ENCODE data around the gene RNASEL.

RNASEL gene

DNA sequence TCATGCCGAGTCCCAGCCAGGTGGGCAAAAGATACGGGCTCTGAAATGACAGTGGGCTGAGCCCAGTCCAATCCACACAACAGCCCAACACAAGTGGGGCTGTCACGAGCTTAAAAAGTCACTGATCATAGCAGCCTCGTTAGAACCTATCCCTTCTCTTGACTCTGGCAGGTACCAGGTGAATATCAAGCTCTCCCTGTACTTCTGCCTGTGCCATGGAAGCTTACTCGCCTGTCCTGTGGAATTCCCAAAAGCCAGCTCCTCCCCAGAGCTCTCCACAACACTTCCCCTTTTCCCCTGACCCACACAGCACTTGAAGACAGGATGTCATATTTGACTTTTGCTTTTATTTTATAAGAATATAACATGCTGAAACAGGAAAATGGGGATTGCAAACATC is 9.2 kb upstream of the RNASEL start:
- DNase-seq = no peak

DNA sequence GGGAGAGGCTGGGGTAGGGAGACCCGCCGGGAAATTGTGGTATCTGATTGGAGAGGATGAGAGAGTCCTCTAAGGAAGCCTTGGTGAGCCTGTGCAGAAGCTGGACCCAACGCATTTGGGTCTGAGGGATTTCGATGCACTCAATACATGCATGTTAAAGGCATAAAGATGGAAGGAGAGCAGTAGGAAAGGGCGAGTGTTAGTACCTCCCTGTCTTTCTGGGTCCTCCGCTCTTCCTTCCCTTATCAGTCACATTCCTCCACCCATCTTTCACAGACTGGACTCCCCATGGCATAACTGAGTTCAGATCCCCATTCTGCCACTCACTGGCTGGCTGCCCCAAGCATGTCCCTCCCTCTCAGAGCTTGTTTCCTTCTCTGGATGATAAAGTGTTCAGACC is 7.9 kb upstream of the RNASEL start:
- DNase-seq = no peak

DNA sequence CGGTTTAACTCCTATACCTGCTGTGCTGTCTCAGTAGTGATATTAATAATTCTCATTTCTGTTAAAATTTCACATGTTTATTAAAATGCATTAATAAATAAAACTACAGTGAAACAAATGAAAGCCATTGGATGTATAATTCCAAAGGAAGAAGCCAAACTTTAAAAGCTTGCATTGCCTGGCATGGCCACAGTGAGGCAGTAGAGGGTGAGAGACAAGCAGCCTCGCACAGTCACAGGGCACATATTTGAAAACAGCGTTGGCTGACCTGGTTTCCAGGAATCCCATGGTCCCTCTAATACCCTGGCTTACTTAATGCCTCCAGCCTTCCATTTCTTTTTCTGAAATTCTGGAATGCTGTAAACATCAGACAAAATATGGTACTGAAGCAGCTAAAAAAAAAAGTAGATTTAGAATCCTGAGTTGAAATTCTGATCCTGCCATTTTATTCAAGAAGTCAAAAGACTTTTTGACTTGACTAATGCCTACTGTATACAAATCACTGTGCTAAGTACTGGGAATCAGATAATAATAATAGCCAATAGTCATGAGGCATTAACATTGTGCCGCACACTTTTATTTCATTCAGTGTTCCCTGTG is 6.7 kb upstream of the RNASEL start:
- peak; percentile 12 for DNase-seq

DNA sequence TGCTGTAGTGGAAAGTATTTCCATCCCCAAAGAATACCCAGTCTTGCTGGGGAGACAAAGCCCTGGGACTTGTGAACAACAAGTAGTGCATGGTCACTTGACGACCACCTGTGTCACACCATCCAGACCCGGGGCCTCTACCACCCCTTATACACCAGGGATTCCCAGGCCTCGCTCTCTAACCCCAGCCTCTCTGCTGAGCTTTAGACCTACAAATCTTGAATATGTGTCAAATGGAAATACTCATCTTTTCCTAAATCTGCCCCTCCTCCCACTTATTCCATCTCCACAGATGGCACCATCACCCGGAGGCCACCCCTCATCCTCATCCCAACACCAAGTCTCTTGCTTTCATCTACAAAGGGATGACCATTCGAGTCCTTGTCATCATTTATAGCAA is 875 bp upstream of the RNASEL start:
- no peak for DNase-seq

DNA sequence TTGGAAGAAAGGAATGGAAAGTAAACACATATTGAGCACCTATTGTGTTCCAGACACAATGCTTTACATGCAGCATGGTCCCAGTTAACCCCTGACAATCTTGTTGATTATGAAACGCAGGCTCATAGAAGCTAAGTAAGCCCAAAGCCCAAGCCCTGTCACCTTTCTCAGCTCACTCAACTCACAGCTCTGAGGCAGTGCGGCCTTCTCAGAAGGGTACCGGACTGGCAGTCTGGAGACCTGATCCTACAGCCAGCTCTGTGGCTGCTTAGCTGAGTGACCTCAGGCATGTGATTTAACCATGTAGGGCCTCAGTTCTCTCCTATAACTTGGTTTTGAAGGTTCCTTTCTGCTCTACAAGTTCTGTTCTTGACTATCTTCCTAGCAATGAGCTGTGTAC is 464 bp upstream of the RNASEL start:
- no peak for DNase-seq

DNA sequence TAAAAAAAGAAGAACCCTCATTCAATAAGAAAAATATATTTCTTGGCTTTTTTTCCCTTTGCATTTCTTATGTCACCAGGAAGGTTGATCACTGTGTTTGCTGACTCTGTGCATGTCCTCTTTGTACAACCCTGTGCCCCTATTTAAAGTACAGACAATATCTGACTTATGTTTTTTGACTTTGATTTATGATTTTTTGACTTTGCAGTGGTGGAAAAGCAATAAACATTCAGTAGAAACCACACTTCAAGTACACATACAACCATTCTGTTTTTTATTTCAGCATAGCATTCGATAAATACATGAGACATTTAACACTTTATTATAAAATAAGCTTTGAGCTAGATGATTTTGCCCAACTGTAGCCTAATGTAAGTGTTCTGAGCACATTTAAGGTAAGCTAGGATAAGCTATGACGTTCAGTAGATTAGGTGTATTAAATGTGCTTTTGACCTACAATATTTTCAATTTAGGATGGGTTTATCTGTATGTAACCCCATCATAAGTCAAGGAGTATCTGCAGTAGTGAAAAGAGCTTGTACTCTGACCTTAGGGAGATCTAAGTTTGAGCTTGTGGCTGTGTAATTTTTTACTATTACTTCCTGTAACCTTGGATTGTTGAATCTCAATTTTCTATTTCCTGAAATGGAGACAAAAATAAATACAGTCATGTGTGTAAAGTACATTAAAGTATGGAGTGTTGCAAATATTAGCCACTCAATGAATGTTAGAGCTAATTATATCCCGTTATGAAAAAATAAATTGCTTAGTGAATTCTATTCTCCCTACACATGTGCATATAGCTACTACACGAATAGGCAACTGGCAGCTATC is 1.2 kb downstream of the RNASEL start:
- no peak for DNase-seq

DNA sequence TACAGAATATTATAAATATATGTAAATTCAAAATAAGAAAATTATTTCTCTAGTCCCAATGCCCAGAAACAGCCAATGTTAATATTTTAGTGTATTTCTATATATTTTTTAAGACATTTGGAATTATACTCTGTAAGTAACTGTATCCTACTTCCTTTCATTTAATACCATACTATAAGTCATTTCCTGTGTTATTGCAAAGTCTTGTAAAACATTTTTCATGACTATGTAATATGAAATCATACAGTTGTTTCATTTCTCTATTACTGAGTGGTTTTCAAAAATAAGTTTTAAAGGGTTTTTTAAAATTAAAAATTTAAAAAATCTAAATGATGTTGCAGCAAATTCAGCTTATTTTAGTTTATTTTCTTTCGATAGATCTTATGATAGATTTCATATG is 2.0 kb downstream of the RNASEL start:
- DNase-seq = no peak

DNA sequence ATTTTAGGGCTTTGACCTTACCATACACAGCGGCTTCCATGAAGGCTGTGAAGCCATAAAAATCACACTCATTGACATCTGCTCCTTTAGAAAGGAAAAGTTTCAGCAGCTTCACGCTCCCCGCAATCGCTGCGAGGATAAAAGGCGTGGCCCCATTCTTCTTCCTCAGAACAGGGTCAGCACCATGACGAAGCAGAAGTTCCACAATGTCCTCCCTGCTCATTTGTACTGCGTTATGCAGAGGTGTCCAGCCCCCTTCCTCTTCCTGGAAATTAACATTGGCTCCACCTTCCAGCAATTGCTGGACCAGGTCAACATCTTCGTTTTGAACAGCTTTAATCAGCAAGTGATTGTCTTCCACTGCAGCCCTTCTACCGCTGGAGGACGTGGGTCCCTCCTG is 2.7 kb downstream of the RNASEL start:
- no peak for DNase-seq

DNA sequence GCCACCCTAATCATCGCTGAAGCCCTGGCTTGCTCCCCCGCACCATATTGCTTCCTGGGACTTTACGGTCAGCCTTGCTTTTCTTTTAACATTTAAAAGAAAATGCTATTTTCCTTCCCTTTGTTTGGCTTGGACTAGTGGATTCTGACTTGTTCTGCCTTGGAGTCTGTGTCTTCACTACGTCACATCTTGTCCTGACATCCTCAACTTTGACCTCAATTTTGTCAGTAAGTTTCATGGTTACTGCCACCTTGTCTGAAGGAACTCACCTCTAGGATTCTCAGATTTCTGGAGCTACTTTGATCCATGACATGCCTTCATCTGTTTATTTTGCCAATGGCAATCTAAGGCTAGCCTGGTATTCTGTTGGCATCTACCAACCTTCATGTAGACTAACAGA is 4.3 kb downstream of the RNASEL start:
- no peak for DNase-seq

DNA sequence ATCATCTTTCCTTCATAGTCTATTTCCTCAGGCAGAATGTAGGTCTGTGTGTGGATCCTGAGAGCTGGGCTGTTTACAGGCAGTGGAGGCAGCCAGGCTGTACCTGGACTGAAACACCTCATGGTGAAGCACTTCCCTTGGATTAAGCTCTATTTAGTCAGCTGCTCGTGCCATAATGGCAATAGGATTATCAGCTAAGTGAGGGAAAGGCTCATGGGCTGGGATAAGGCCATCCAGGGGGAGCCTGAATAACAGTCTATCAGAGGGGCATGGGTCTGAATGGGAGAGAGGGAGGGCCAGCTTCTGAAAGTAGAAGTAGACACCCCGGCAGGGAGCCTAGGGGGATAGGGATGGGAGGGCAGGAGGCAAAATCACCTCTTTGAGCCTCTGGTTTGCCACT is 8.3 kb downstream of the RNASEL start:
- DNase-seq = no peak

DNA sequence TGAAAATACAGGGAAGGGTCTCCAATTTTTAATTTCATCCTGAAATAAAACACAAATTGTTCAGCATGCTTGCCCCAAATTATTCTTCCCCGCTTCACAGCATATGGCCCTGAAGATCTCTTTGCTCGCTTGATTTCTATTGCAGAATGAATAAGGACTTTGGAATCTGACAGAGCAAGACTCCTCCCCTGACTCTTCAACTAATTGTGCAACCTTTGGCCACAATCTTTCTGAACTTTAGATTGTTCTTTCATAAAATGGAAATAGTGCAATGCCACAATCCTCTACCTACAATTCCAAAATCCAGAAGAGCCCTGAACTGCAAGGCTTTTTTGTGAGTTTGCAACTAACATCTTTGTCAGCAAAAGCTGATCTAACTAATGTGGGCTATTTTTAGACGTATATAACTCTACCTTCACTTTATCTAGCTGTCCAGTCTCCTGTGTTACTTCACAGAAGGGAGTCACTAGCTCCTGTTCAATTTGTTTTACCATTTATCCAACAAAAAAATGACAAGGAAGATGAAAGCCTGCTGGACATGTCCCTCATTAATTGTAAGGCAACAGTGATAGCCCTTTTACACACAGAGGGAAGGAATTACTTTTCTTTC is 13.4 kb downstream of the RNASEL start:
- DNase-seq = no peak

DNA sequence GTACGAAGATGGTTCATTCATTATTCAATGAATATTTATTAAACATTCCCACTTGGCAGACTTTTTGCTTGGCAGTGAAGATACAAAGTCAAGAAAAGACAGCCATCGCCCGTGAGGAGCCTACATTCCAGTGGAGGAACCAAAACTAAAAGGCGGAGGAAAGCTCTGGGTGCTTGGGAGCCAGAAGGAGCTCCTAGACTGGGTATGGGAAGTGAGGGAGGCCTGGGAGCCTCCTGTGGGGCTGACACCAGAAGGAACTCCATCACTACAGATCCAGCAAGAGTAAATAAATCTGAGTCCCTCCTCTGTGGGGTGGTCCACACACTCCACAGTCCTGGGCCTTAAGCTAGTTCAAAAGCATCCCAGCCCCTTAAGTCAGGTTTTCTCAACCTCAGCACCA is 14.9 kb downstream of the RNASEL start:
- no peak for DNase-seq

DNA sequence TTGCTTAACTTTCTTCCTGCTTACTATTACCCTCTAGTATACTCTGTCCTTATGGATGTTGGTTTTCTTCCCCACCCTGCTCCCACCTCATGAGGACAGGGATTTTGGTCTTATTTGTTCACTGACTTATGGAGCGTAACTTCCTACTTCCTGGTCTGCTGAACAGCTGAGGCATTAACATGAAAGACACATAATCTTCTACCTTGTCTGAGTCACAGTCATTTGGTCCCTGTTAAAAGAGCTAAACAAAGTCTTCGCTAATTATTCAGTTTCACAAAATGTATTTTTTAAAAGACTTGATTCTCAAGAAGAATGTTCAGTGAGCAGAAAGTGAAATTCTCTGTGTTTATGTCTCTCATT is 18.5 kb downstream of the RNASEL start:
- DNase-seq = no peak

DNA sequence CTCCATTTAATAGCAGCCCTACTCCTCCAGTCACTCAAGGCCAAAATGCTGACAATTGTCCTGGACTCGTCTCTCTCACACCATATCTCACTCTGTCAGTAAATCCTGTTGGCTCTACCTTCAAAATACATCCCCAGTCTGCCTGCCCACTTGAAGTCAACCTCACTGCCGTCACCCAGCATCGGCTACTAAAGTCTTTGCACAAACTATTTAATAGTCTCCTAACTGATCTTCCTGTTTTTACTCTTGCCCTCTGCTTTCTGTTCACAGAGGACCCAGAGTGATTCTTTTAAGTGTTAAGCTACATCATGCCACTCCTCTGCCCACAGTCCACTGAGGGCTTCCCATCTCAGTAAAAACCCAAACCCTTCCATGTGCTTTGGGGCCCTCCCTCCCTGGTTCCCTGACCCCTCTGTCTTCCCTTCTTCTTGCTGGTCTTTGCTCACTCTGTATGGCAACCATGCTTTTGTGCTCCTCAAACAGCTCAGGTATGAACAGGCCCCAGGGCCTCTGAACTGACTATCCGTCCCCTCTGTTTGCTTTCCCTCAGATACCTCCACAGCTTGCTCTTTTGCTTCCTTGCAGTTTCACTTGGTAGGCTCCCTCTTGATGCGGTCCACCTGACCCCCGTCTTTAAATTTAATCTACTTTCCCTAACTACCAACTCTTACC is 19.0 kb downstream of the RNASEL start:
- no peak for DNase-seq

DNA sequence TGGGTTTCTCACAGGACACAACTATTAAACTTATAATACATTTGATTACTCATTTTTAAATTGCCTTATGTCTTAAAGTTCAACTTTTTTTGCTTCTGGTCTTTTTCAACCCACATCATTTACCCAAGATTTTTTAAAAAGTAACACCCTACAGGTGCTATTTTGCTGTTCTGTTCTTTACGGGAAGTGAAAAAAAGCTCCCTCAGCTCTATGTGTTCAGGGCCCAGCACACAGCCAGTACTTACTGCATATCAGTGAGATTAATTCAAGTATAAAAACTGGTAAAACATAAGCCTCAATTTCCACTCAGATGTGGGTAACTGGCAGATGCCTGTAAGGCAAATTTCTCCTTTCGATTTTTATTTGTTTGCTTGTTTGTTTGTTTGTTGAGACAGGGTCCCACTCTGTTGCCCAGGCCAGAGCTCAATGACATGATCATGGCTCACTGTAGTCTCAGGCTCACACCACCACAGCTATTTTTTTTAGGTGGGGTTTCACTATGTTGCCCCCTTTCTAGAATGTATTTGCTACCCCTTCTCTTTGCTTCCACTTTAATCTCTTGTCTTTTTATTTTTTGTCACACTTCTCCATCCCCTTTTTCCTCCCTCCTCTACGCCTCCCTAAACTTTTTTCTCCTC is 20.3 kb downstream of the RNASEL start:
- no peak for DNase-seq

DNA sequence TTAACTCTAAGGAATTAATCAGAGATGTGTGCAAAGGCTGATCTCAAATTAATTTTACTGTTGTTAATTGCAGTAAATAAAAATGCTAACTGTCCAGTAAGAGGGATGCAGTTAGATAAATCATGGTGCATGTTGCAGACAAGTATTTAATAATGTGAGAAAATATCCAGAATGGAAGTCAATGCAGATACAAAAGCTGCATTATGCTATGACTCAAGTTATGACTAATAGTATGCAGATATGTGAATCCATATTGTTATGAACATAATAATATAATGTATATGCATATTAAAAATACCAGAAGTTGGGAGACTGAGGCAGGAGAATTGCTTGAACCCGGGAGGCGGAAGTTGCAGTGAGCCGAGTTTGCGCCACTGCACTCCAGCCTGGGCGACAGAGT is 21.4 kb downstream of the RNASEL start:
- DNase-seq = no peak

DNA sequence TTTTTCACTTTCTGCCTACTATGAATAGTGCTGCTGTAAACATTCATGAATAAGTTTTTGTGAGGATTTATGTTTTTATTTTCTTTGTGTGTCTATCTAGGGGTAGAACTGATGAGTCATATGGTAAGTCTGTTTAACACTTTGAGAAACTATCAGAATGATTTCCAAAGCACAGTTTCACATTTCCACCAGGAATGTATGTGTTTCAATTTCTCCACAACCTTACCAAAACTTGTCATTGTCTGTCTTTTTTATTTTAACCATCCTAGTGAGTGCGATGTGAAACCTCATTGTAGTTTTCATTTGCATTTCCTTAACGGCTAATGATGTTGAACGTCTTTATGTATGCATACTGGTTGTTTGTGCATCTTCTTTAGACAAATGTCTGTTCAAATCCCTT is 23.5 kb downstream of the RNASEL start:
- no peak for DNase-seq

DNA sequence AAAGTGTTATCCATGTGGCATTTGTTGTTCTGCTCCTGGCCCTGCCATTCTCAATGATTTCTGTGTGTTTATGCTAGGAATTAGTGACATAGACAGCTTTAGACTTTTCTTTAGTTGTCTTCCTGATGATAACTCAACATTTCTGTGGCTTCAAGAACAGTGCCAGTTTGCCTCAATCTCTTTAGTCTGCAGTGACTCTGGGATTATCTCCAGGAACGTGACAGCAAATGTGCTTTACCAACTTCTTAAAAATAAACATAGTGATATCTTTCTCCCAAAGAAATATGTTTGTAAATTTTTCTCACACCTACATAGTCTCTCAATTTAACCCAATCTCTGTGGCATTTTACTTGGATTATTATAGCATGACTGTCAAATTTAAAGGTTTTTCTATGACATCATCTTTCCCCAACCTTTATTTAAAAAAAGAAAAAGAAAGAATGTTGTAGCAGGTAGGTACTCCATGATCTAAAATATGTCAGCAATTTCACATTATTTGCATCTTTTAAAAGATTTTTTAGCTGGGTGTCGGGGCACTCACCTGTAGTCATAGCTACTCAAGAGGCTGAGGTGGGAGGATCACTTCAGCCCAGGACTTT is 24.6 kb downstream of the RNASEL start:
- DNase-seq = no peak

DNA sequence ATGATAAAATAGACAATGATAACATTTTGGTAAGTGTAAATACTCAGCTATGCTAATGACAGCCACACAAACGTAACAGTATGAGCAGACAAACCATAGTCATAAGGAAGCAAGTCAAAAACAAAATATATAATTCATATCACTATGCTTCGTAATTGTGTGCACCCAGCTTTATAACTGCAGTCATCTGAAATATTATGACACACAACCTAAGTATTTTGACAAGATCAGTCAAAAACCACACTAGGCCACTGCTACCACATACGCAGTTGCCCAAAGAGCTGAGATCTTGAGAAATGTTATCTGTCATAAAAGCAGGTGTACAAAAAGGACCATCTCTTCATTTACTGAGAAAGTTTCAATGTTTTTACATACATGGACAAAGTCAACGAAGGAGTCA is 26.0 kb downstream of the RNASEL start:
- DNase-seq = no peak

DNA sequence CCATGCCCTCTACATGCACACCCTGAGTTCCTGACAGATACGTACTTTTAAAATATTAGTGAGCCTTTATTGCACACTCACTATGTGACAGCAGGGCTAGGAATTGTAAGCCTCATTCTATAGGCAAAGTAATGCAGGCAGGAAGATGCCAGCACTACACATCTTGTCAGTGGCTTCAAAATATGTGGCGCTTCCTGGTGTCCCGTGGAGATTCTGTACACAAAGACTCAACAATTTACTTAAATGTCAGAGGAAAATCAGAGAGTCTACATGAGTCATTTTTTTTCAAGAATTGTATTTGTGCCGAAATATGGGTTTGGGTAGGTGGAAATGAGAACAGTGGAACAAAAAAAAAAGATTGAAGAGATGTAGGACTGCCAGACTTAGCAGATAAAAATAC is 27.6 kb downstream of the RNASEL start:
- DNase-seq = no peak

DNA sequence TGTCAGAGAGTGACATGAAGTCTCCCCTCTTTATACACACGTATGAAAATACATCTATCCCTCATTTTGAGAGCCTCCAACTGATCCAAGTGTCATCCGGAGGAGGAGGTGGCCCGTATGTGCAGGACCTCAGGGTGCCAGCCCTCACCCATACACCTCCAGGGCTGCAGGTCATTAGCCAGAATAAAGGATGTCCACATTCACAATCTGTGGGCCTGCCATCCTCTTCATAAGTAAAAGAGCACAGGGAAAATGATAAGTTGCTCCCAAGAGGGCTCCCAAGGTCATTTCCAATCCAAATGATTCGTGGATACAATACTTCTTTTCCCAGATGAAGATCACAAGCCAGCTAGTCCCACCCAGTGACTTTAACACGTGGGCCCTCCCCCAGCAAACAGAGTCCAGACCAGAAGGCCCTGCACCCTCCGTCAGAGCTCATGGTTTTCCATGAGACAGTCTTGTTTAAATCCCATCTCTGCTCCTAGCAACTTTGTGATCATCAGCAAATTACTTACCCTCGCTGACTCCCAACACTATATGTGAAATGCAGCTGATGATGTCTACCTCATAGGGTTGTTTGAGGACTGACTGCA is 28.6 kb downstream of the RNASEL start:
- no peak for DNase-seq

DNA sequence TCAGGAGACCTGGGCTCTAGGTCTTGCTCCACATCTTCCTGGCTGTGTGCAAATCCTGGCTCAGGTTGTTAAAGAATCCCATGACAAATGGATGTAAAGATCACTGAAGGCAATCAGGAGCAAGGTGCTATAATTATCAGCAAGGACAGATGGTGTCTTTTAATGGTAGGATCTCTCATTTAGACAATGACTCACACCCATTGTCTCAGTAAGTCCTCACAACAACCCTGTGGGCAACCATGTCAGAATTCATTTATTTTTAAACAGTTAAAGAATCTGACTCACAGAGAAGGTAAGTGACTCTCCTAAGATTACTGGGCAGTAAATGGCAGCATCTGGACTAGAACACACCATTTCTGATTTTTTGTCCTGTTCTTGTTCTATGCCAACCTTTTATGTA is 32.8 kb downstream of the RNASEL start:
- DNase-seq = no peak

DNA sequence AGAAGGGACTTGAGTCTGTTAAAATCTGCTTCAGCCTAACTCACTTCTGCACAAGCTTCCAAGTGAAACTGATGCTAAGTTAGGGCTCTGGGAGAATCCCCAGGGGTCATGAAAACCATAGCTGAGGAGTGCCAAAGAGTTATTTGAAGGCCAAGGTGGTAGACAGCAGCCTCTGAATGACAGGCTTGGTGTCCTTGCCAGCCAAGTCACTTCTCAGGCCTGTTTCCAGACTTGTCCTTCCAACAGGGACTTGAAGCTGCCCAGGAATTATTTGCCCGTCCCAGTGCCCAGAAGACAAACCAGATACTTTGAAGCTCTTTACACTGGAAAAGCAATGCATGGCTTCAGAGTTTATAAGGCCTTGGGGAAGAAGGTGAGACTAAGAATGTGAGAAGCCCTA is 33.6 kb downstream of the RNASEL start:
- no peak for DNase-seq
